Cerebellar nuclear complex (tissue), 1 donor: ENCODE results near the gene ITIH2.
A peak's percentile ranks its signal among the peaks of the same experiment; 100 is the strongest.
"Not testable (repeated sequence)": the region's sequence is repeated elsewhere in the genome, so short reads cannot be mapped to it uniquely, and the experiment has no call there.

ENCODE experiments used
- DNase-seq, 2 experiments: peaks; one replicate each; lab custom pipeline; 2025; lab: John Stamatoyannopoulos, UW

The ITIH2 gene, protein sequence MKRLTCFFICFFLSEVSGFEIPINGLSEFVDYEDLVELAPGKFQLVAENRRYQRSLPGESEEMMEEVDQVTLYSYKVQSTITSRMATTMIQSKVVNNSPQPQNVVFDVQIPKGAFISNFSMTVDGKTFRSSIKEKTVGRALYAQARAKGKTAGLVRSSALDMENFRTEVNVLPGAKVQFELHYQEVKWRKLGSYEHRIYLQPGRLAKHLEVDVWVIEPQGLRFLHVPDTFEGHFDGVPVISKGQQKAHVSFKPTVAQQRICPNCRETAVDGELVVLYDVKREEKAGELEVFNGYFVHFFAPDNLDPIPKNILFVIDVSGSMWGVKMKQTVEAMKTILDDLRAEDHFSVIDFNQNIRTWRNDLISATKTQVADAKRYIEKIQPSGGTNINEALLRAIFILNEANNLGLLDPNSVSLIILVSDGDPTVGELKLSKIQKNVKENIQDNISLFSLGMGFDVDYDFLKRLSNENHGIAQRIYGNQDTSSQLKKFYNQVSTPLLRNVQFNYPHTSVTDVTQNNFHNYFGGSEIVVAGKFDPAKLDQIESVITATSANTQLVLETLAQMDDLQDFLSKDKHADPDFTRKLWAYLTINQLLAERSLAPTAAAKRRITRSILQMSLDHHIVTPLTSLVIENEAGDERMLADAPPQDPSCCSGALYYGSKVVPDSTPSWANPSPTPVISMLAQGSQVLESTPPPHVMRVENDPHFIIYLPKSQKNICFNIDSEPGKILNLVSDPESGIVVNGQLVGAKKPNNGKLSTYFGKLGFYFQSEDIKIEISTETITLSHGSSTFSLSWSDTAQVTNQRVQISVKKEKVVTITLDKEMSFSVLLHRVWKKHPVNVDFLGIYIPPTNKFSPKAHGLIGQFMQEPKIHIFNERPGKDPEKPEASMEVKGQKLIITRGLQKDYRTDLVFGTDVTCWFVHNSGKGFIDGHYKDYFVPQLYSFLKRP

DNA sequence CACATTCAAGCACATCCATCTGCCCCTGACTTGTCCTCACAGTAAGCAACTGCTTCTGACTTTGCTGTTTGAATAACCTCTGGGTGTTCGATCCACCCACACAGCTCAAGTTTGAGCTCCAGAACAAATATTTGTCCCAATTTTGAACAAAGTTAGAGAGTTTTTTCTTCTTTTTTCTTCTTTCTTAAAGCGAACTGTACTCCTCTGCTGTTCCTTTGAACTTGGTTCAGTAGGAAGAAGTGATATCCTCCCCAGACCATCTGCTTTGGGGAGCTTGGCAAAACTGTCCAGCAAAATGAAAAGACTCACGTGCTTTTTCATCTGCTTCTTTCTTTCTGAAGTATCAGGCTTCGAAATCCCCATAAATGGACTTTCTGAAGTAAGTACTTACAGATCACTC, at the start of gene ITIH2:
Gene ITIH2, plus strand, starts transcription at position 177 of the 400 bp plus-strand sequence. Its CDS starts 119 bp downstream, at position 296.
- no peak for DNase-seq

DNA sequence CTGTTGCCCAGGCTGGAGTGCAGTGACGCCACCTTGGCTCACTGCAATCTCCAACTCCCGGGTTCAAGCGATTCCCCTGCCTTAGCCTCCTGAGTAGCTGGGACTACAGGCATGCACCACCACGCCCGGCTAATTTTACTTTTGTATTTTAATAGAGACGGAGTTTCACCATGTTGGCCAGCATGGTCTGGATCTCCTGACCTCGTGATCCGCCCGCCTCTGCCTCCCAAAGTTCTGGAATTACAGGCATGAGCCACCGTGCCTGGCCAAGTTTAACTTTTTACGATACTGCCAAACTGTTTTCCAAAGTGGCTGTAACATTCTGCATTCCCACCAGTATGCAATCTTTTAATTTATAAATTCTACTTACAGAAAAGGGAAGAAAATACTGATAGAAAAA, 46.0 kb upstream of the ITIH2 start:
- DNase-seq: not testable (repeated sequence)

- DNase-seq: no peak
Measured at GRCh38 chr10:7657552-7657951, 45.6 kb upstream of the ITIH2 start.

- no peak for DNase-seq
Measured at GRCh38 chr10:7659560-7659959, 43.6 kb upstream of the ITIH2 start.

DNA sequence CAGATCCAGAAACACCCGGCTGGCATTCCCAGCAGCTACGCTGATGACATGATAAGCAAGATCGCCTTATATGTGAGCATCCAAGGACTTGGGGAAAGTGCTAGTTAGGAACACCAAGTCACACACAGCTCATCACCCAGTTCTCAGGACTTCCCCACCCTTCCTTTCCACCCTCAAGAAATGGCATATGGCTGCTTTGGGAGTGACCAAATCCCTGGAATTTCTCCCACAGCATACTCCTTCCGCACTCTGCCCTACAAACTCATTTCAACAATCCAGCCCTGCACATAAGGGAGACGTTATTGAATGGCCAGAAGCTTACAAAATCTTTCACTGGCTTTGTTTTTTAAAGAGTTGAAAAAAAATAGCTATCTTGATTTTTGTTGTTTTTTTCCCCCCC, 40.6 kb upstream of the ITIH2 start:
- DNase-seq: no peak

GRCh38 chr10:7664707-7665106, 38.4 kb upstream of the ITIH2 start:
- DNase-seq: no peak

DNA sequence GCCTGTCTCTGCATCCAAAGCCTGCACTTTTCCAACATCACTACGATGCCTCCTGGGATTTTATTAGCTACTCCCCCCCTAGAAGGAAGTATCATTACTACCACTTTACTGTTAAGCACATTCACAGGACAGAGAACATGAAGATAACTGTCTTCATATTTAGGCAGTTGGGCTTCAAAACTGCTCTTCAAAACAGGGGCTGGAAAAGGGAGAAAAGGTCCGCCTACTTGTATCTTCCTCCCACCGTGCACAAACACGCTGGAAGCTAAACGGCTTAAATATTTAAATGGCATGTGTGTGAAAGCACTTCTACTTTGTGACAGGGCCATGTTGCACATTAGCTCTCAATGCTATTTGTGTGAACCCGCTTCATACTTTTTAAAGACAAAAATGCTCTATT, 37.3 kb upstream of the ITIH2 start:
- no peak for DNase-seq

DNA sequence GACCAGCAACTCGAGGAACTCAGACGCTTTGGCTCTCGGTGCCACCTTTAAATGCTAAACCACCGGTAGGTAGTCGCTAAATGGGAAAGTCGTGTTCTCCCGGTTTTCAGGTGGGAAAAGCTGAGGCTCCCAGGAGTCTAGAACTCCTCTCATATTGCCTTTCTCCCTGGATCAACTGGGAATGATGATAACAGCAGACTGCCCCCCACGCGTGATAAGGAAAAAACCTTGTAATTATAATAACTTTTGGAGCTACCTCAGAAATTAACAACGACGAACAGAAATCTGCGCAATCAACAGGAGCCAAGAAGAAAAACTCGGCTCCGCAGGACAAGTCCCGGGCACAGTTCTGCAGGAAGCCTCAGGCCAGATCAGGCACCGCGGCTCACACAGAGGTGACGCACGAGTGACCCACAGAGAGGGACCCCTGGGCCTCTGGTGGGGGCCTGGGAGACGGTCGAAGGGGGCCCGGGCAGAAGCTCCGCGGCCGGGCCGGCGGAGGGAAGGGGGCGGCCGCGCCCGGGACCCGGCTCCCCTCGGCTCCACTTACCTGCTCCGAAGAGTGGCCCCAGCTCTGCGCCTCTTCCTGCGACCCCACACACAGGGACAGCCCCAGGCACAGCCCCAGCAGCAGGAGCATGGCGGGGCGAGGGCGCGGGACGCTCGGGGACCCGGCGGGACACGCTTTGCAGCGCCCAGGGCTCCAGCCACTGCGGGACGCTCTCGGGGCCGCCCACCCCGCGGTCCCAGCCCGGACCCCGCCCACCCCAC, 36.7 kb upstream of the ITIH2 start, which contains the start of gene ITIH5:
Gene ITIH5, minus strand, starts transcription at position 714 of the 771 bp plus-strand sequence. Its CDS starts 74 bp downstream, at position 640.
- no peak for DNase-seq

GRCh38 chr10:7667262-7668141, 35.6 kb upstream of the ITIH2 start:
- DNase-seq: no peak

GRCh38 chr10:7670157-7670556, 33.0 kb upstream of the ITIH2 start:
- no peak for DNase-seq

- DNase-seq: no peak
Measured at GRCh38 chr10:7672341-7673134, 30.6 kb upstream of the ITIH2 start.

DNA sequence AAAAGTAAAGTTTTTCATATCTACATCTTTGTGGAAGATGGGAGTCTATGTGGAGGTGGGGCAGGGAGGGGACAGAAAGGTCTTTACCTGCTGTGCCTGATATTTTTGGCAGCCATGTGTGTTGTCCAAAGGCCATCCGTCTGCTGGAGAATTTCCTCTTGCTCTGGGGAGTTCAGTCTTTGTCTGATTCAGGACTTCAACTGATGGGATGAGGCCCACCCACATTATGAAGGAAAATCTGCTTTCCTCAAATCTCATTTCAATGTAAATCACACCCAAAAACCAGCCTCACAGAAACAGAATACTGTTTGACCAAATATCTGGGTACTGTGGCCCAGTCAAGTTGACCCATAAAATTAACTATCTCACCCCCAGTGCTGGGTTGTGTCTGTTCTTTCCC, 23.9 kb upstream of the ITIH2 start:
- no peak for DNase-seq

DNA sequence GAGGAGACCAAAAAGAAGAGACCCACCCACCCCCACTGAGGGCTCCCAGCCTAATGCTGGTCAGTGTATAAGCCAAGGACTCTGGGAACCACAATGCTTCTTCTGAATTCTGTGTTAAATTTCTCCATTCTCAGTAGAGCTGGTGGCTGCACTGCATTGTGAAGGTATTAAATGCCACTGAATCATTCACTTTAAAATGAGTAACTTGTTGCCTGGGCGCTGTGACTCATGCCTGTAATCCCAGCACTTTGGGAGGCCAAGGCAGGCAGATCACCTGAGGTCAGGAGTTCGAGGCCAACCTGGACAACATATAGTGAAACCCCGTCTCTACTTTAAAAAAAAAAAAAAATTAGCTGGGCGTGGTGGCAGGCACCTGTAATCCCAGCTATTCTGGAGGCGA, 23.0 kb upstream of the ITIH2 start:
- not testable (repeated sequence) for DNase-seq

- no peak for DNase-seq
Measured at GRCh38 chr10:7686351-7687171, 16.6 kb upstream of the ITIH2 start.

- peak in 1 of 2 experiments; percentile 67 for DNase-seq
Measured at GRCh38 chr10:7687228-7687907, 15.7 kb upstream of the ITIH2 start.

DNA sequence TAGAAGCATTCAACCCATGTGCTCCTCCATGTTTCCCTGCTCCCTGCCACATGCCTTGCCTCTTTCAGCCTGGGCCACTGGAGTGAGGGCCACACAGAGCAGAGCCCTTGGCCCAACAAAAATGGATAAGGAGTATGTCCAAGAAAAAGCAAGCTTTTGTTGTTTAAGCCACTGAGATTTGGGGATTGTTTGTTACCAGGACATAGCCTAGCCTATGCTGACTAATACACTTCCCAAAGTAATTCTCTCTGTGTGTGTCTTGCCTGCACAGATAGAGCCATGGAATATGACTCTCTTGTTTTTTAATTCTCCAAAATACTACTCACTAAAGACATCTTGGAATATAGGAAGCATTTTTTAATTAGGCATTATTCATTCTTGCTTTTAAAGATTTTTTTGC, 13.5 kb upstream of the ITIH2 start:
- no peak for DNase-seq

DNA sequence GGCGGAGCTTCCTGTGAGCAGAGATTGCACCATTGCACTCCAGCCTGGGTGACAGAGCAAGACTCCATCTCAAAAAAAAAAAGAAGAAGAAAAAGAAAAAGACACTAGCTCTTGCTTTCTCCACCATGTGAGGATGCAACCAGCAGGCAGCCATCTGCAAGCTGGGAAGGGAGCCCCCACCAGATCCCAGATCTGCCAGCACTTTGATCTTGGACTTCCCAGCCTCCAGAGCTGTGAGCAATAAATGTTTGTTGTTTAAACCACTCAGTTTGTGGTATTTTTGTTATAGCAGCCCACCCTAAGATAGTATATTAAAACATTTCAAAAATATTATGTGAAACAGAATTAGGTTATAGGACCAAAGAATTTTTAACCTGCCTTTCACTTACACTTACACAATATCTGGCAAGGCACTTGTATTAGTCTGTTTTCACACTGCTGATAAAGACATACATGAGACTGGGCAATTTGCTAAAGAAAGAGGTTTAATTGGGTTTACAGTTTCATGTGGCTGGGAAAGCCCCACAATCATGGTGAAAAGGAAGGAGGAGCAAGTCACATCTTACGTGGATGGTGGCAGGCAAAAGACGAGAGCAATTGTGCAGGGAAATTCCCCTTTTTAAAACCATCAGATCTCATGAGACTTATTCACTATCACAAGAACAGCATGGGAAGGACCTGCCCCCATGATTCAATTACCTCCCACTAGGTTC, 12.1 kb upstream of the ITIH2 start:
- DNase-seq: not testable (repeated sequence)

DNA sequence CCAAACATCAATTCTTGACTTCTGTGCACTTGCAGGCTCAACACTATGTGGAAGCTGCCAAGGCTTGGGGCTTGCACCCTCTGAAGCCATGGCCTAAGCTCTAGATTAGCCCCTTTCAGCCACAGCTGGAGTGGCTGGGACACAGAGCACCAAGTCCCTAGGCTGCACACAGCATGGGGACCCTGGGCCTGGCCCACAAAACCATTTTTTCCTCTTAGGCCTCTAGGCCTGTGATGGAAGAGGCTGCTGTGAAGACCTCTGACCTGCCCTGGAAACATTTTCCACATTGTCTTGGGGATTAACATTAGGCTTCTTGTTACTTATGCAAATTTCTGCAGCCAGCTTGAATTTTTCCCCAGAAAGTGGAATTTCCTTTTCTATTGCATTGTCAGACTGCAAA, 10.7 kb upstream of the ITIH2 start:
- DNase-seq: not testable (repeated sequence)
